ENCODE results near the gene TPST2.

TPST2 gene

GRCh38 chr22:26483043-26483438 lies 106.9 kb downstream of the TPST2 start:
- Histone ChIP-seq H3K9me3 (ENCODE audit: control insufficient read depth, insufficient read depth, low read length) (no peaks in the 10 kb centered on the region), H3K27me3 (ENCODE audit: control insufficient read depth, low read length) (no peaks in the 10 kb centered on the region), H3K4me1 (ENCODE audit: control insufficient read depth, low read length) (peaks cover 86% of the 10 kb centered on the region), H3K27ac (ENCODE audit: low read depth, low read length) (peak overlapping the region; percentile 98), H3K9me2 (replicated peaks; ENCODE audit: control insufficient read depth, low read length) (no peaks in the 10 kb centered on the region), H3K79me2 (ENCODE audit: control insufficient read depth, low read length) (peaks cover 99% of the 10 kb centered on the region), H3K4me2 (ENCODE audit: low read length) (peak overlapping the region; percentile 98), H3F3A (ENCODE audit: control insufficient read depth, insufficient read depth) (peaks cover 40% of the 10 kb centered on the region), H3K36me3 (ENCODE audit: control insufficient read depth, low read length) (peaks cover 76% of the 10 kb centered on the region), H4K20me1 (ENCODE audit: control insufficient read depth, insufficient read depth, low read depth, low read length) (no peaks in the 10 kb centered on the region), H3K4me3 (ENCODE audit: low read length) (peak overlapping the region; percentile 97)
- TF ChIP-seq EZH2phosphoT487 (IDR thresholded peaks at IDR 0.05; ENCODE audit: borderline replicate concordance, low read length) (no peak), CTCF (IDR thresholded peaks at IDR 0.05; ENCODE audit: low read depth, low read length, poor library complexity, severe bottlenecking) (no peak)

- Histone ChIP-seq H3K27ac (ENCODE audit: low read depth, low read length) (peak overlapping the region; percentile 98), H3K4me2 (ENCODE audit: low read length) (peak overlapping the region; percentile 98), H3K4me1 (ENCODE audit: control insufficient read depth, low read length) (peaks cover 86% of the 10 kb centered on the region), H4K20me1 (ENCODE audit: control insufficient read depth, insufficient read depth, low read depth, low read length) (no peaks in the 10 kb centered on the region), H3K27me3 (ENCODE audit: control insufficient read depth, low read length) (no peaks in the 10 kb centered on the region), H3K9me2 (replicated peaks; ENCODE audit: control insufficient read depth, low read length) (no peaks in the 10 kb centered on the region), H3K79me2 (ENCODE audit: control insufficient read depth, low read length) (peaks cover 99% of the 10 kb centered on the region), H3K4me3 (ENCODE audit: low read length) (peak overlapping the region; percentile 97), H3K36me3 (ENCODE audit: control insufficient read depth, low read length) (peaks cover 77% of the 10 kb centered on the region), H3F3A (ENCODE audit: control insufficient read depth, insufficient read depth) (peaks cover 37% of the 10 kb centered on the region), H3K9me3 (ENCODE audit: control insufficient read depth, insufficient read depth, low read length) (no peaks in the 10 kb centered on the region)
- TF ChIP-seq CTCF (IDR thresholded peaks at IDR 0.05; ENCODE audit: low read depth, low read length, poor library complexity, severe bottlenecking) = no peak
- no peak for TF ChIP-seq EZH2phosphoT487 (IDR thresholded peaks at IDR 0.05; ENCODE audit: borderline replicate concordance, low read length)
These were observed 107.8 kb downstream of the TPST2 start for GRCh38 chr22:26482161-26482560.

- no peaks in the 10 kb centered on the region for H3K9me3 ChIP-seq (ENCODE audit: control insufficient read depth, insufficient read depth, low read length)
- no peaks in the 10 kb centered on the region for H3K27me3 ChIP-seq (ENCODE audit: control insufficient read depth, low read length)
- H3K79me2 ChIP-seq (ENCODE audit: control insufficient read depth, low read length) = peaks cover 99% of the 10 kb centered on the region
- H3K9me2 ChIP-seq (replicated peaks; ENCODE audit: control insufficient read depth, low read length) = no peaks in the 10 kb centered on the region
- peaks cover 37% of the 10 kb centered on the region for H3F3A ChIP-seq (ENCODE audit: control insufficient read depth, insufficient read depth)
- H3K4me2 ChIP-seq (ENCODE audit: low read length) = peak overlapping the region; percentile 98
- H3K4me1 ChIP-seq (ENCODE audit: control insufficient read depth, low read length) = peaks cover 86% of the 10 kb centered on the region
- H3K36me3 ChIP-seq (ENCODE audit: control insufficient read depth, low read length) = peaks cover 82% of the 10 kb centered on the region
- peak overlapping the region; percentile 98 for H3K27ac ChIP-seq (ENCODE audit: low read depth, low read length)
- peak overlapping the region; percentile 97 for H3K4me3 ChIP-seq (ENCODE audit: low read length)
- no peaks in the 10 kb centered on the region for H4K20me1 ChIP-seq (ENCODE audit: control insufficient read depth, insufficient read depth, low read depth, low read length)
- TF ChIP-seq CTCF (IDR thresholded peaks at IDR 0.05; ENCODE audit: low read depth, low read length, poor library complexity, severe bottlenecking) (no peak), EZH2phosphoT487 (IDR thresholded peaks at IDR 0.05; ENCODE audit: borderline replicate concordance, low read length) (no peak)
These were observed 108.2 kb downstream of the TPST2 start for GRCh38 chr22:26481694-26482093.
